A549 (cell line): ENCODE results near the gene FOSL1.

Source experiments
- EP300 ChIP-seq, 2 experiments: fragments of >200 bp; sonication (Bioruptor Twin); formaldehyde crosslinking; IDR thresholded peaks; 2 replicates in 1 of 2; 3 replicates in 1 of 2; pipeline ENCODE4 v1.6.1; 2016 to 2017
- FOSL2 ChIP-seq, 2 experiments: fragments of 450-650 bp in 1 of 2; fragments of >200 bp in 1 of 2; sonication (Bioruptor Twin) in 1 of 2; formaldehyde crosslinking; IDR thresholded peaks; 2 replicates each; pipeline versions ENCODE4 v1.5.0 to v1.6.1; 2016 to 2020; ENCODE audit warnings: mild to moderate bottlenecking in 1 of 2, moderate library complexity in 1 of 2
- JUNB ChIP-seq: fragments of >200 bp; sonication (Bioruptor Twin); formaldehyde crosslinking; IDR thresholded peaks from 2 replicates; pipeline ENCODE4 v1.6.1; 2016
- NR3C1 ChIP-seq: fragments of >200 bp; sonication (Bioruptor Twin); formaldehyde crosslinking; IDR thresholded peaks from 3 replicates; pipeline ENCODE4 v1.6.1; 2017
- RAD21 ChIP-seq, 2 experiments: fragments of >200 bp in 1 of 2; sonication (Bioruptor Twin) in 1 of 2; formaldehyde crosslinking in 1 of 2; IDR thresholded peaks in 1 of 2; conservative IDR thresholded peaks in 1 of 2; 2 replicates in 1 of 2; 3 replicates in 1 of 2; pipeline ENCODE4 v1.6.1; 2012 to 2018; ENCODE audit warnings: inconsistent platforms in 1 of 2
- ZFP36 ChIP-seq: fragments of 450-650 bp; IDR thresholded peaks from 2 replicates; pipeline ENCODE4 v1.6.1; 2014; ENCODE audit warnings: borderline replicate concordance; ENCODE audit not compliant: partially characterized antibody
- TF ChIP-seq, protein P1 (sequence below): fragments of >200 bp; sonication (Bioruptor Twin); formaldehyde crosslinking; IDR thresholded peaks from 3 replicates; pipeline ENCODE4 v1.5.1; 2016

DNA sequence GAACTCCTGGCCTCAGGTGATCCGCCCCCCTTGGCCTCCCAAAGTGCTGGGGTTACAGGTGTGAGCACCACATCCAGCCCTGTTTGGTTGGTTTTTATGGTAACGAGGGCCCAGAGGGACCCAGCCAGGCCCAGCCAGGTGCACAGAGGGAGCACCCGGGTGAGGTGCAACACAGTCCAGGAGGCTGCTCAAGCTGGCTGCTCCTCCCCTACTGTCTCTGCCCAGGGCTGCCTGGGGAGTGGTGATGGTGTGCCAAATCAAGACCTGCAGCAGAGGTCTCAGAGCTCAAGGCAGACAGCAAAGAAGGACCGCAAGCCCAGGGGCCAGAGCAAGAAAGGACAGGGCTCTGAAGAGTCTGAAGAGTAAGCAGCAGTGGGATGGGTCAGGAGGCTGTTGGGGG lies 46.5 kb upstream of the FOSL1 start:
- TF ChIP-seq EP300 (IDR thresholded peaks at IDR 0.05) = no peak
- TF ChIP-seq NR3C1 = no peak
- no peak for TF ChIP-seq JUNB
- no peak for TF ChIP-seq RAD21 (conservative IDR thresholded peaks at IDR 0.05 in 1 of 2, IDR thresholded peaks at IDR 0.05 in 1 of 2)
- TF ChIP-seq ZFP36 = no peak
- TF ChIP-seq, protein P1, sequence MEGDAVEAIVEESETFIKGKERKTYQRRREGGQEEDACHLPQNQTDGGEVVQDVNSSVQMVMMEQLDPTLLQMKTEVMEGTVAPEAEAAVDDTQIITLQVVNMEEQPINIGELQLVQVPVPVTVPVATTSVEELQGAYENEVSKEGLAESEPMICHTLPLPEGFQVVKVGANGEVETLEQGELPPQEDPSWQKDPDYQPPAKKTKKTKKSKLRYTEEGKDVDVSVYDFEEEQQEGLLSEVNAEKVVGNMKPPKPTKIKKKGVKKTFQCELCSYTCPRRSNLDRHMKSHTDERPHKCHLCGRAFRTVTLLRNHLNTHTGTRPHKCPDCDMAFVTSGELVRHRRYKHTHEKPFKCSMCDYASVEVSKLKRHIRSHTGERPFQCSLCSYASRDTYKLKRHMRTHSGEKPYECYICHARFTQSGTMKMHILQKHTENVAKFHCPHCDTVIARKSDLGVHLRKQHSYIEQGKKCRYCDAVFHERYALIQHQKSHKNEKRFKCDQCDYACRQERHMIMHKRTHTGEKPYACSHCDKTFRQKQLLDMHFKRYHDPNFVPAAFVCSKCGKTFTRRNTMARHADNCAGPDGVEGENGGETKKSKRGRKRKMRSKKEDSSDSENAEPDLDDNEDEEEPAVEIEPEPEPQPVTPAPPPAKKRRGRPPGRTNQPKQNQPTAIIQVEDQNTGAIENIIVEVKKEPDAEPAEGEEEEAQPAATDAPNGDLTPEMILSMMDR = no peak
- TF ChIP-seq FOSL2 (IDR thresholded peaks at IDR 0.05) = no peak
- no peak for TF ChIP-seq FOSL2 (CRISPR knock-in tag; IDR thresholded peaks at IDR 0.05)
